ENCODE data around the gene GNAI3. TPM values are rescaled to one million over a fixed set of nuclear protein-coding genes. Genes with fewer than 3 reads are reported as not detected.

Gene GNAI3
- total RNA-seq, result 2.8 TPM

GRCh38 chr1:109548321-109549267 lies at the start of gene GNAI3:
TSS of gene GNAI3 (plus strand) at chr1:109548615. CDS start at chr1:109548721, 106 bp downstream.
- no peak for TF ChIP-seq CTCF (IDR thresholded peaks at IDR 0.05)
- peak; percentile 91 to 99 for DNase-seq (ENCODE audit: low spot score in 2 of 2)
- no peaks in the 10 kb centered on the region for H3K9me3 ChIP-seq
- no peaks in the 10 kb centered on the region for H3K27me3 ChIP-seq
- H3K27ac ChIP-seq, result peak within 1 kb of the TSS; percentile 94 to 95
- peaks cover 0 to 23% of the 10 kb centered on the region in 2 donors for H3K4me1 ChIP-seq
- H3K36me3 ChIP-seq, result no peaks in the 10 kb centered on the region
- H3K4me3 ChIP-seq, result peak within 1 kb of the TSS; percentile 83 to 92
- intact Hi-C loops (cut with DNase I), result loop anchor here (1.0 to 5.0 kb wide), 4 partner anchors 73 to 436 kb away; partner anchors contain the start of genes AHCYL1 and GSTM1

GRCh38 chr1:109499081-109499480 lies 49.3 kb upstream of the GNAI3 start:
- Histone ChIP-seq H3K4me1 (peaks cover 16 to 40% of the 10 kb centered on the region in 2 donors), H3K27ac (peak overlapping the region; percentile 53 to 64), H3K4me3 (no peak overlapping the region), H3K36me3 (peaks cover 13 to 25% of the 10 kb centered on the region in 2 donors), H3K27me3 (no peaks in the 10 kb centered on the region), H3K9me3 (no peaks in the 10 kb centered on the region)
- no peak for TF ChIP-seq CTCF (IDR thresholded peaks at IDR 0.05)
- no peak for DNase-seq (ENCODE audit: low spot score in 2 of 2)
- intact Hi-C loops (cut with DNase I), result no loop called here

- Histone ChIP-seq H3K4me1 (peaks cover 12 to 35% of the 10 kb centered on the region in 2 donors), H3K27me3 (no peaks in the 10 kb centered on the region), H3K4me3 (no peak overlapping the region), H3K36me3 (peaks cover 13 to 25% of the 10 kb centered on the region in 2 donors), H3K9me3 (no peaks in the 10 kb centered on the region), H3K27ac (peak overlapping the region; percentile 53 to 64)
- peak in 1 of 2 donors; percentile 72 for DNase-seq (ENCODE audit: low spot score in 2 of 2)
- peak in 2 of 3 experiments; percentile 14 to 35 for TF ChIP-seq CTCF (IDR thresholded peaks at IDR 0.05)
- intact Hi-C loops (cut with DNase I), result no loop called here
These were observed 48.5 kb upstream of the GNAI3 start for GRCh38 chr1:109499661-109500536.

- intact Hi-C loops (cut with DNase I), result no loop called here
- Histone ChIP-seq H3K36me3 (peaks cover 10 to 22% of the 10 kb centered on the region in 2 donors), H3K27ac (peak overlapping the region; percentile 53 to 64), H3K4me1 (peaks cover 9 to 31% of the 10 kb centered on the region in 2 donors), H3K4me3 (no peak overlapping the region), H3K27me3 (no peaks in the 10 kb centered on the region), H3K9me3 (no peaks in the 10 kb centered on the region)
- peak in 1 of 2 donors; percentile 75 for DNase-seq (ENCODE audit: low spot score in 2 of 2)
- no peak for TF ChIP-seq CTCF (IDR thresholded peaks at IDR 0.05)
These were observed 47.5 kb upstream of the GNAI3 start for GRCh38 chr1:109500941-109501381.

- Histone ChIP-seq H3K27me3 (no peaks in the 10 kb centered on the region), H3K4me1 (peaks cover 9 to 31% of the 10 kb centered on the region in 2 donors), H3K36me3 (peaks cover 3 to 13% of the 10 kb centered on the region in 2 donors), H3K4me3 (no peak overlapping the region), H3K9me3 (no peaks in the 10 kb centered on the region), H3K27ac (peak overlapping the region; percentile 53 to 64)
- TF ChIP-seq CTCF (IDR thresholded peaks at IDR 0.05), result no peak
- no peak for DNase-seq (ENCODE audit: low spot score in 2 of 2)
- intact Hi-C loops (cut with DNase I), result no loop called here
These were observed 46.6 kb upstream of the GNAI3 start for GRCh38 chr1:109501644-109502363.

All from ascending aorta (tissue), 2 donors.